OCI-LY1 (cell line): Measurements from ENCODE around the gene EEF1A1.

Experiments used
- EZH2 ChIP-seq: fragments of 200-600 bp; sonication (generic), shearing (Covaris generic); IDR thresholded peaks from 2 replicates; pipeline ENCODE4 v1.8.0; 2017; ENCODE audit warnings: borderline replicate concordance, mixed run types, mild to moderate bottlenecking, antibody characterized with exemption, low read length, moderate library complexity, mixed read lengths
- TF ChIP-seq, protein P1 (sequence below): fragments of 200-600 bp; sonication (generic), shearing (Covaris generic); IDR thresholded peaks from 2 replicates; pipeline ENCODE4 v1.5.1; 2017; ENCODE audit warnings: mild to moderate bottlenecking, antibody characterized with exemption, low read length, moderate library complexity, mixed read lengths

DNA sequence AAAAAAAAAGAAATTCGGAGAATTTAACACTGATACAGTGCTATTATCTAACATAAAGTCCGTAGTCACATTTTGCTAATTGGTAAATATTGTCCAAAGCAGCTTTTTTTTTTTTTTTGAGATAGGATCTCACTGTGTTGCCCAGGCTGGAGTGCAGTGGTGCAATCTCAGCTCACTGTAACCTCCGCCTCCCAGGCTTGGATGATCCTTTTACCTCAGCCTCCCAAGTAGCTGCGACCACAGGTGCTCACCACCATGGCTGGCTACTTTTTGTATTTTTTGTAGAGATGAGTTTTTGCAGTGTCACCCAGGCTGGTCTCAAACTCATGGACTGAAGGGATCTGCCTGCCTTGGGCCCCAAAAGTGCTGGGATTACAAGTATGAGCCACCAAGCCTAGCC, 43.4 kb downstream of the EEF1A1 start:
- TF ChIP-seq, protein P1, sequence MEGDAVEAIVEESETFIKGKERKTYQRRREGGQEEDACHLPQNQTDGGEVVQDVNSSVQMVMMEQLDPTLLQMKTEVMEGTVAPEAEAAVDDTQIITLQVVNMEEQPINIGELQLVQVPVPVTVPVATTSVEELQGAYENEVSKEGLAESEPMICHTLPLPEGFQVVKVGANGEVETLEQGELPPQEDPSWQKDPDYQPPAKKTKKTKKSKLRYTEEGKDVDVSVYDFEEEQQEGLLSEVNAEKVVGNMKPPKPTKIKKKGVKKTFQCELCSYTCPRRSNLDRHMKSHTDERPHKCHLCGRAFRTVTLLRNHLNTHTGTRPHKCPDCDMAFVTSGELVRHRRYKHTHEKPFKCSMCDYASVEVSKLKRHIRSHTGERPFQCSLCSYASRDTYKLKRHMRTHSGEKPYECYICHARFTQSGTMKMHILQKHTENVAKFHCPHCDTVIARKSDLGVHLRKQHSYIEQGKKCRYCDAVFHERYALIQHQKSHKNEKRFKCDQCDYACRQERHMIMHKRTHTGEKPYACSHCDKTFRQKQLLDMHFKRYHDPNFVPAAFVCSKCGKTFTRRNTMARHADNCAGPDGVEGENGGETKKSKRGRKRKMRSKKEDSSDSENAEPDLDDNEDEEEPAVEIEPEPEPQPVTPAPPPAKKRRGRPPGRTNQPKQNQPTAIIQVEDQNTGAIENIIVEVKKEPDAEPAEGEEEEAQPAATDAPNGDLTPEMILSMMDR = no peak
- no peak for TF ChIP-seq EZH2
